Endothelial cell of umbilical vein (primary cell): ENCODE data around the gene IL10RB. TPM values are rescaled to one million over a fixed set of nuclear protein-coding genes. Genes with fewer than 3 reads are reported as not detected.

Experiments used
- BruUV-seq: library from RNA; stranded (reverse); fragments of 400-500 nt; replicated peaks from 2 replicates; lab custom pipeline; 2021; lab: Mats Ljungman, UMichigan
- CTCF ChIA-PET: fragments of 300-600, 350-600 bp; sonication (Branson Sonifier 250); formaldehyde crosslinking; loops from one replicate; lab custom pipeline; 2021; ENCODE audit warnings: antibody characterized with exemption, inconsistent platforms; lab: Charles Lee
- POLR2A ChIA-PET: fragments of 300-600, 350-600 bp; sonication (Branson Sonifier 250); formaldehyde crosslinking; loops from one replicate; lab custom pipeline; 2021; ENCODE audit warnings: antibody characterized with exemption, inconsistent platforms; lab: Charles Lee
- DNase-seq: peaks from one replicate; pipeline ENCODE4 v3.0.0-alpha.2; 2011; ENCODE audit warnings: low read depth, low spot score
- FAIRE-seq: peaks from 2 replicates; lab custom pipeline; 2011; peaks lifted over from hg19 to GRCh38; lab: Jason Lieb, UNC
- H2AFZ ChIP-seq: 2 replicates; pipeline ENCODE4 v1.6.0; 2012; ENCODE audit warnings: low read depth, low read length, control low read depth, inconsistent platforms
- H3K27ac ChIP-seq: 2 replicates; pipeline ENCODE4 v1.5.1; 2011; ENCODE audit warnings: low read depth, mild to moderate bottlenecking, control low read depth, low read length, moderate library complexity; ENCODE audit not compliant: insufficient read depth
- H3K27me3 ChIP-seq, 2 experiments: 2 replicates each; pipeline versions ENCODE4 v1.6.0 to v1.6.1; 2011; ENCODE audit warnings: low read length in 2 of 2, mixed read lengths in 1 of 2; ENCODE audit not compliant: control insufficient read depth in 2 of 2, insufficient read depth in 2 of 2
- H3K36me3 ChIP-seq, 2 experiments: 2 replicates in 1 of 2; 3 replicates in 1 of 2; pipeline ENCODE4 v1.5.1; 2011; ENCODE audit warnings: low read length in 2 of 2, mild to moderate bottlenecking in 1 of 2, moderate library complexity in 1 of 2; ENCODE audit not compliant: control insufficient read depth in 2 of 2, insufficient read depth in 2 of 2; ENCODE audit errors: extremely low read depth in 1 of 2
- H3K4me1 ChIP-seq: 3 replicates; pipeline ENCODE4 v1.5.1; 2011; ENCODE audit warnings: mild to moderate bottlenecking, low read length; ENCODE audit not compliant: control insufficient read depth, insufficient read depth; ENCODE audit errors: extremely low read depth
- H3K4me2 ChIP-seq: 2 replicates; pipeline ENCODE4 v1.6.1; 2011; ENCODE audit warnings: low read length, control low read depth, mixed read lengths; ENCODE audit not compliant: insufficient read depth
- H3K4me3 ChIP-seq, 3 experiments: fragments of 200-600 bp in 1 of 3; sonication (generic), shearing (Covaris generic) in 1 of 3; replicated peaks in 1 of 3; 2 replicates each; pipeline ENCODE4 v1.5.1; 2011 to 2016; ENCODE audit warnings: control low read depth in 3 of 3, low read length in 3 of 3, mild to moderate bottlenecking in 2 of 3, inconsistent platforms in 1 of 3, low read depth in 1 of 3, moderate library complexity in 1 of 3; ENCODE audit not compliant: insufficient read depth in 1 of 3
- H3K79me2 ChIP-seq: 2 replicates; pipeline ENCODE4 v1.6.0; 2012; ENCODE audit warnings: low read length, inconsistent platforms; ENCODE audit not compliant: control insufficient read depth, insufficient read depth
- H3K9ac ChIP-seq: replicated peaks from 2 replicates; pipeline ENCODE3; 2011; ENCODE audit warnings: low read length, control low read depth; ENCODE audit not compliant: insufficient read depth; ENCODE audit errors: extremely low read depth
- H3K9me1 ChIP-seq: replicated peaks from 3 replicates; pipeline ENCODE4 v1.6.0; 2011; ENCODE audit warnings: mild to moderate bottlenecking, low read length; ENCODE audit not compliant: control insufficient read depth, insufficient read depth; ENCODE audit errors: extremely low read depth
- H3K9me3 ChIP-seq: replicated peaks from 2 replicates; pipeline ENCODE4 v1.5.1; 2012; ENCODE audit warnings: low read length, inconsistent platforms; ENCODE audit not compliant: control insufficient read depth, insufficient read depth
- H4K20me1 ChIP-seq: replicated peaks from 2 replicates; pipeline ENCODE3; 2011; ENCODE audit warnings: mild to moderate bottlenecking, low read length; ENCODE audit not compliant: control insufficient read depth, insufficient read depth; ENCODE audit errors: extremely low read depth
- EZH2 ChIP-seq: IDR thresholded peaks from 2 replicates; pipeline ENCODE4 v1.6.1; 2012; ENCODE audit warnings: borderline replicate concordance, low read depth, mild to moderate bottlenecking, moderate library complexity, low read length, inconsistent platforms; ENCODE audit not compliant: severe bottlenecking
- FOS ChIP-seq: IDR thresholded peaks from 2 replicates; pipeline ENCODE4 v1.6.1; 2011; ENCODE audit warnings: mild to moderate bottlenecking, low read length, moderate library complexity, borderline replicate concordance; ENCODE audit not compliant: insufficient read depth
- GATA2 ChIP-seq: IDR thresholded peaks from 2 replicates; pipeline ENCODE4 v1.7.0; 2011; ENCODE audit warnings: low read depth, mild to moderate bottlenecking, moderate library complexity, mixed read lengths, low read length; ENCODE audit not compliant: insufficient read length, insufficient read depth
- JUN ChIP-seq: IDR thresholded peaks from 2 replicates; pipeline ENCODE4 v1.6.1; 2011; ENCODE audit warnings: borderline replicate concordance, low read depth; ENCODE audit not compliant: insufficient read length, insufficient read depth
- MYC ChIP-seq: IDR thresholded peaks from one replicate; pipeline ENCODE4 v1.6.1; 2011; ENCODE audit warnings: mild to moderate bottlenecking, low read depth, low read length
- POLR2A ChIP-seq: IDR thresholded peaks from 2 replicates; pipeline ENCODE4 v1.6.1; 2012; ENCODE audit warnings: low read depth, mild to moderate bottlenecking, control low read depth, low read length
- POLR2AphosphoS5 ChIP-seq: IDR thresholded peaks from 2 replicates; pipeline ENCODE4 v1.6.1; 2012; ENCODE audit warnings: low read depth, mild to moderate bottlenecking, control low read depth, low read length, moderate library complexity; ENCODE audit not compliant: insufficient read depth
- dilution Hi-C: fragments of 300-500 bp; cut with MboI; formaldehyde crosslinking; loops from one replicate; pipeline ENCODE4 v1.15.0; 2019; ENCODE audit warnings: low sequenced_read_pairs; ENCODE audit not compliant: extremely low pct_ligation_motif_present
- intact Hi-C: fragments of 100-400 bp; cut with micrococcal nuclease; formaldehyde crosslinking; loops from one replicate; pipeline ENCODE4 v1.10.0; 2022
- polyA plus RNA-seq, 4 experiments: library from polyadenylated mRNA; depleted of rRNA in 3 of 4; stranded (reverse) in 3 of 4; unstranded in 1 of 4; fragments of >200 nt; gene quantifications; 2 replicates each; pipeline versions ENCODE4 v1.2.1 to v1.2.3, GENCODE V29; 2011 to 2012; ENCODE audit warnings: missing spikeins in 1 of 4
- total RNA-seq: library from RNA; stranded (reverse); gene quantifications from 2 replicates; pipeline ENCODE4 v1.2.3, GENCODE V29; 2021
- TF ChIP-seq, protein P1 (sequence below), 2 donors: IDR thresholded peaks; 1 replicate in 1 of 2; 2 replicates in 1 of 2; pipeline ENCODE4 v1.5.1; 2011; ENCODE audit warnings: low read length in 2 of 2, mild to moderate bottlenecking in 2 of 2, moderate library complexity in 2 of 2, control low read depth in 1 of 2, inconsistent platforms in 1 of 2, low read depth in 1 of 2; ENCODE audit not compliant: insufficient read depth in 1 of 2; ENCODE audit errors: extremely low read depth in 1 of 2
- TF ChIP-seq, protein P2 (sequence below): IDR thresholded peaks from 2 replicates; pipeline ENCODE4 v1.6.1; 2011; ENCODE audit not compliant: insufficient read depth, insufficient read length

IL10RB gene
- total and polyA plus RNA-seq, 2 donors (not counting 3 experiments of a cell fraction or from before 2014, with no cell fraction given), result 21.9 to 31.4 TPM

- H3K27ac ChIP-seq, result no peak overlapping the region
- no peaks in the 10 kb centered on the region for H3K9me3 ChIP-seq
- H3K4me2 ChIP-seq, result no peak overlapping the region
- peaks cover 0 to 3% of the 10 kb centered on the region in 2 experiments for H3K36me3 ChIP-seq
- H3K27me3 ChIP-seq, result no peaks in the 10 kb centered on the region
- no peak overlapping the region for H3K4me3 ChIP-seq
- FAIRE-seq (no peak), DNase-seq (no peak)
- BruUV-seq, result no TSS peak
- H4K20me1 ChIP-seq, result peaks cover 6% of the 10 kb centered on the region
- H3K4me1 ChIP-seq, result no peaks in the 10 kb centered on the region
- H3K79me2 ChIP-seq, result peaks cover 24% of the 10 kb centered on the region
- dilution Hi-C loops (no loop called here), intact Hi-C loops (no loop called here)
- TF ChIP-seq, protein P1, sequence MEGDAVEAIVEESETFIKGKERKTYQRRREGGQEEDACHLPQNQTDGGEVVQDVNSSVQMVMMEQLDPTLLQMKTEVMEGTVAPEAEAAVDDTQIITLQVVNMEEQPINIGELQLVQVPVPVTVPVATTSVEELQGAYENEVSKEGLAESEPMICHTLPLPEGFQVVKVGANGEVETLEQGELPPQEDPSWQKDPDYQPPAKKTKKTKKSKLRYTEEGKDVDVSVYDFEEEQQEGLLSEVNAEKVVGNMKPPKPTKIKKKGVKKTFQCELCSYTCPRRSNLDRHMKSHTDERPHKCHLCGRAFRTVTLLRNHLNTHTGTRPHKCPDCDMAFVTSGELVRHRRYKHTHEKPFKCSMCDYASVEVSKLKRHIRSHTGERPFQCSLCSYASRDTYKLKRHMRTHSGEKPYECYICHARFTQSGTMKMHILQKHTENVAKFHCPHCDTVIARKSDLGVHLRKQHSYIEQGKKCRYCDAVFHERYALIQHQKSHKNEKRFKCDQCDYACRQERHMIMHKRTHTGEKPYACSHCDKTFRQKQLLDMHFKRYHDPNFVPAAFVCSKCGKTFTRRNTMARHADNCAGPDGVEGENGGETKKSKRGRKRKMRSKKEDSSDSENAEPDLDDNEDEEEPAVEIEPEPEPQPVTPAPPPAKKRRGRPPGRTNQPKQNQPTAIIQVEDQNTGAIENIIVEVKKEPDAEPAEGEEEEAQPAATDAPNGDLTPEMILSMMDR (IDR thresholded peaks at IDR 0.05; ENCODE audit: extremely low read depth in 1 of 2, insufficient read depth in 1 of 2, low read depth in 1 of 2, low read length in 2 of 2), result no peak
- TF ChIP-seq POLR2A (no peak), POLR2AphosphoS5 (no peak), FOS (no peak), EZH2 (no peak), GATA2 (no peak), MYC (no peak), JUN (no peak)
- TF ChIP-seq, protein P2, sequence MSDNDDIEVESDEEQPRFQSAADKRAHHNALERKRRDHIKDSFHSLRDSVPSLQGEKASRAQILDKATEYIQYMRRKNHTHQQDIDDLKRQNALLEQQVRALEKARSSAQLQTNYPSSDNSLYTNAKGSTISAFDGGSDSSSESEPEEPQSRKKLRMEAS, result no peak
- no peak overlapping the region for H2AFZ ChIP-seq
- H3K9me1 ChIP-seq, result no peaks in the 10 kb centered on the region
- H3K9ac ChIP-seq, result no peak overlapping the region
- POLR2A ChIA-PET, result no interaction called here
- CTCF ChIA-PET, result interaction anchor here (0.8 kb wide), 1 partner anchor 9 kb away, joined by 3 read pairs; the partner anchor contains the start of gene IFNAR1
Measured at GRCh38 chr21:33334191-33334590, 68.0 kb downstream of the IL10RB start.
